GM12865 (cell line): ENCODE measurements around the gene UNC5B.
"Not testable (repeated sequence)": the region's sequence is repeated elsewhere in the genome, so short reads cannot be mapped to it uniquely, and the experiment has no call there.

Source experiments
- DNase-seq: peaks from one replicate; pipeline ENCODE4 v3.0.0; 2010; ENCODE audit warnings: low read depth
- H3K4me3 ChIP-seq: 2 replicates; pipeline ENCODE4 v1.5.1; 2011; ENCODE audit warnings: mild to moderate bottlenecking, low read depth, low read length, control low read depth
- CTCF ChIP-seq: IDR thresholded peaks from 2 replicates; pipeline ENCODE4 v1.5.1; 2011; ENCODE audit warnings: low read length, control low read depth, low read depth, inconsistent platforms; ENCODE audit not compliant: insufficient read depth; ENCODE audit errors: missing control alignments

Gene UNC5B

DNA sequence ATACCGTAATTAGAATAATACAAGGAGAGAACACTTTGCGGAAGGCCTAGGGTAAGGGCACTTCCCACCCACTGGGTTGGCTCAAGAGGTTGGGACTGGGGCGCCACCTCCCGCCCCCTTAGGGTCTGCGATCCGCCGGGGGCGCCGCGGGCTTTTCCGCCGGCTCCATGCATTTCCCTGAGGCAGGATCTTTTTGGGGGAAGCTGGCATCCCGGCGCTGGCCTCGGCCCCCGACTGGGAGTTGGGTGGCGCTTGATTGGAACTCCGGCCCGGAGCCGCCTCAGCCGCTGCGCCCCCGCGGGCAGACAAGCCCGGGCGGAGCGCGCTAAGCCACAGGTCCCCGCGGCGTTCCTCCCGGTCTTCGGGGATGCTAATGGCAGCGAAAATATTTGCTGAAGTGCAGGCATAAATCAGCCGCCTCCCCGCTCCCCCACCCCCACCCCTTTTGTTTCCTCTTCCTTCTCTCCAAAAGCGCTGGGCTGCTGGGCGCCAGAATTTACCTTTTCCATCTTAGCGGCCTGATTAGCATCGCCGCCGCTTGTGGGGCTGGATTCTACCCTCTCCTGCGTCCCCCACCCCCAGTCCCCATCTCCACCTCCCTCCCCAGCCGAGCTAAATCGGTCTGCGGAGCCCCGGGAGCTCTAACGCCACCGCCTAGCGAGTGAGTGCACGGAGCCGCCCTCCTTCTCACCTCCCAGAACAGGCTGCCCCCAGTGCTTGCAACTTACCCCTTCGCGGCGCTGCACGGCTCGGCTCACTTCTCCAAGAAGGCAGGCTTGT, 5.1 kb downstream of the UNC5B start:
- DNase-seq: no peak
- peak overlapping the region; percentile 13 for H3K4me3 ChIP-seq
- TF ChIP-seq CTCF: no peak

DNA sequence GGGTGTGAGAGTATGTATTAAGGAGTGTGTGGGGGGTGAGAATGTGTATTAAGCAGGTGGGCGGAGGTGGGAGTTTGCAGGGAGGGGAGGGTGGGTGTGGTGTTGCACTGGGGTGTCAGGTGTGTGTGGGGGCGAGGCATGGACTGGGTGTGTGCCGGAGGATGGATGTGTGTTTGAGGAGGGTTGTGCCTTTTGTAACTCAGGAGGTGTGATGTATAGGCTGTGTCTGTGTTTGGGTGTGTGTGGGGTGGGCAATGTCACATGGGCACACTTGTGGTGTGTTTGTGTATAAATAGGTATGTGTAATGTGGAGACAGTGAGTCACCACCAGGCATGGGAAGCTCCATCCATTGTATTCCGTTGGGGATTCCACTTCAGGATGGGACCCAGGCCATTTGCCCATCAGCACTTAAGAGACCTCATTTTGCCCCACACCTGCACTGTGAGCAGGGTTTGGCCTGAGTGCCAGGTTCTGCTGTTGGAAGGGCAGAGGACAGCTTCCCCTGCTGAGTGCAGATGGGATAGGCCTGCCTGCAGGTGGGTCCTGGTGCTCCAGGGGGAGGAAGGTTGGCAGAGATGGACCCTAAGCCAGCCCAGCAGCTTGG, 5.8 kb downstream of the UNC5B start:
- DNase-seq: no peak
- H3K4me3 ChIP-seq: no peak overlapping the region
- TF ChIP-seq CTCF: no peak

DNA sequence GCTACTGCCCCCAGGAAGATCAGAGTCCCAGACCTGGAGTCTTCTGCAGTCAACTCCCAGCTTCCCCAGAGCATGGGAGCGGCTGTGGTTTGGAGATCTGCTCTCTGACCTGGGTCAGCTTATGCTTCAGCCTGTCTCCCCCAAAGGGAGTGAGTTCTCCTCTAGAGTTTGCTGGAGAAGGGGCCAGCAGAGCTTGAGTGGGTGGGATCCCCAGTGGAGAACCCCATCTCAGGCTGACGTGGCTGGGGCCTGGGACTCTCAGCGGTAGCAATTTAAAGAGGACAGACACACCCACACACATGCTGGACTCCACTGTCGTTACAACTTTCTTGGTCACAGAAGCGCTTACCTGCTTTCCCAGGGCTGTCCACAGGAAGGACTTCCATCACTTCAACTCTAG, 6.3 kb downstream of the UNC5B start:
- DNase-seq: no peak
- H3K4me3 ChIP-seq: no peak overlapping the region
- TF ChIP-seq CTCF: no peak

DNA sequence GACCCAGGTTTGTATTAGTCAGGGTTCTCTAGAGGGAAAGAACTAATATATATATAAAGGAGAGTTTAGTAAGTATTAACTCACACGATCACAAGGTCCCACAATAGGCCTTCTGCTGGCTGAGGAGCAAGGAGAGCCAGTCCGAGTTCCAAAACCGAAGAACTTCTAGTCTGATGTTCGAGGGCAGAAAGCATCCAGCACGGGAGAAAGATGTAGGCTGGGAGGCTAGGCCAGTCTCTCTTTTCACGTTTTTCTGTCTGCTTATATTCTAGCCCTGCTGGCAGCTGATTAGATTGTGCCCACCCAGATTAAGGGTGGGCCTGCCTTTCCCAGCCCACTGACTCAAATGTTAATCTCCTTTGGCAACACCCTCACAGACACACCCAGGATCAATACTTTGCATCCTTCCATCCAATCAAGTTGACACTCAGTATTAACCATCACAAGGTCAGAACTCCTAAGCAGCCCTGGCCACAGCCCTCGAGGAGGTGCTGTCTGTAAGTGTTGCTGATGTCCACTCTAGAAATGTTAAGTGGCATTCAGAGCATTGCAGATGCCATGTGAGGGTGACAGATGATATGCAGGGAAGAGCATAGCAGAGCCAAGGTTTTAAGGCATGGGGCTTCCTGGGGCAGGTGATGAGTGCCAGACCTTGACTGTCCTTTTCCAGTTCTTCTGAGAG, 7.0 kb downstream of the UNC5B start:
- DNase-seq, H3K4me3 ChIP-seq: not testable (repeated sequence)

DNA sequence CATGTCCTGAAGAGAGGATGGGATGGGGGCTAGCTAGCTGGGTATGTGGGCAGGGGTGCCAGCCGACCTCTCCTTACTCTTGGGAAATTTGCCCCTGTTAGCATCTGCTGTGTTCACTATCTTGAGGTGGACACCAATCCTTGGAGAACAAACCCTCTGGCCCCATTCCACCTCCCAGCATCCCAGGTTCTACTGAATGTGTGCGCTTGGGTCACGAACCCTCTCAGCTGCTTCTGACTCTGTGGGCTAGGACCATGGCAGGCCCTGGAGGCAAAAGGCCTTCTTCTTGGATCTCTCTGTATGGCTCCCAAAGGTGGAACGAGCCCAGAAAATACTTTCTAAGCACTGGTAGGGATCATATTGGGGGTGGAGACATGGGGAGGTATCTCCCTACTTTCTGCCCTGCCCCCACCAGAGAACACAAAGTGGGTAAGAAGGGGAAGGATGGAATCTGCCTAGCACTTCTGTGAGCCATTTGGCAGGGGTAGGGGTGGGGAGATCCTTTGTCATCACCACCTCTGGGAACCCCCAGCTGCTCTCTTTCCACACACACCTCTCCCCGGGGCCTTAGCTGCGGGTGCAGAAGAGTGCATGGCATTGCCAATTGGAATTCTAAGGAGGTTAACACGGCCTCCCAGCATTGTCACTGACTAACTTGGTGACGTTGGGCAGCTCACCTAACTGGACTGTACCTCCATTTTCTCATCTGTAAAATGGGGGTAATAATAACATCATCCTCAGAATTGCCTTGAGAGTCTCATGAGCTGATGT, 7.7 kb downstream of the UNC5B start:
- TF ChIP-seq CTCF: no peak
- H3K4me3 ChIP-seq: no peak overlapping the region
- no peak for DNase-seq

DNA sequence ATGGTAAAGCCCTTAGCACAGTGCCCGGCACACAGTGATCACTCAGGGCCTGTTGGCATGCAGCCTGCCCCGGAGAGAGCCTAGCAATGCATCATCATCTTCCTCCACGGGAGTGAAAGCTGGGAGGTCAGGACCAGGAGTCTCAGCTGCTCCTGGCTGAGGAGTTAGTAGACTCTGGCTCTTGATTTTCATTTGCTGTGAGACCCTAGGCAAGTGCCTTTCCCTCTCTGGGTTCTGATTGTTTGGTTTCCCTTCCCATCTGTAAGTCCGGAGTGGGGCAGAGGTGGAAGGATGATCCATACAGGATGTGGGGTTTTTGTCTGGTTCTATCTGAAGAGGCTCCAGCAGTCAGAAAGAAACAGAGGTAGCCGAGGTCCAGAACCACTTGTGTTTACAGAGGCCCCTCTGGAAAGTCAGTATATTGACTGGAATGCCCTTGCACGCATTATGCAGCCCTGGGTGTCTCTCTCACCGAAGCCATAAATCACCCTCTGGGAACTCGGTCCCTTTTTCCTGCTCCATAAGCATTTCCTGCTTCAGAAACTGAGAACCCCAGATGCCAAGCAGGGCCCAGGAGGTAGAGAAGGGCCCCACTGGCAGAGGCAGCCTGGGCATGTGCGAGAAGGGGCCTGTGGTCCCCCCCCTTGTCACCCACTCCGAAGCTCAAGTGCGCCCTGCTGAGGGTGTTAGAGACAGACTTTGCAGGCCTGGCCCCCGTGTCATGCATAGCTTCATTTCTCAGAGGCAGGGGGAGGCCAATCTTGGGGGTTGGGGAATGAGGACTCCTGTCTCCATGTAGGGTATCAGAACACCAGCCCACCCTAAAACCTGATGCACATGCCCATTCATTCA, 8.5 kb downstream of the UNC5B start:
- TF ChIP-seq CTCF: no peak
- DNase-seq: no peak
- H3K4me3 ChIP-seq: no peak overlapping the region
